ENCODE results near the gene NHERF2. TPM values are rescaled to one million over a fixed set of nuclear protein-coding genes. Genes with fewer than 3 reads are reported as not detected.

NHERF2 gene
- total RNA-seq: 98.1 and 182 TPM in 2 replicates

DNA sequence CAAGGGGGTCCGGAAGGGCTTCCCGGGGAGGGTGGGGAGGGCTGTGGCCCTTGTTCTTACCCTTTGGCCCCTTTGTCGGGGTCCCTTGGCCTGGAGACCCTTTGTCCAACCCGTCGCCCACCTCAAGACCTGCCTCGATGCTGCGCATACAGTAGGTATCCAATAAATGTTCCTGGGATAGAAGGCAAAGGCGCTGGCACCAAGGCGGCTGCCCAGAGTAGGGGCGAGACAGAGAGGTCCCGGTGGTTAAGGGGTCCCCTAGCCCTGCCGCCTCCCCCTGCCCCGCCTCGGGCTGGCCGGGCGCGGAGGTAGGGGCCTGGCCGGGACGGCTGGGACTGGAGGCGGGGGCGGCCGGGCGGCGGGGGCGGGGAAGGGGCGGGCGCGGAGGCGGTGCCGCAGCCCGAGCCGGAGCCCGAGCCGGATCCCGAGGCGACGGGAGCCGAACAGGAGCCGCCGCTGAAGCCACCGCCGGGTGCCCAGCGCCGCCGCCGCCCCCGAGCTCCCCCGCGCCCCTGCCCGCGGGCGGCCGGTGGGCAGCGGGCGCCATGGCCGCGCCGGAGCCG, at the start of gene NHERF2:
TSS of gene NHERF2 (plus strand) at position 442 of the 563 bp plus-strand sequence. CDS start at position 546, 104 bp downstream.

GRCh38 chr16:1981398-1981836, 45.3 kb upstream of the NHERF2 start, which contains the start of gene NOXO1:
Gene NOXO1, minus strand, starts transcription at chr16:1981469. Its CDS starts 290 bp downstream, at chr16:1981179.

DNA sequence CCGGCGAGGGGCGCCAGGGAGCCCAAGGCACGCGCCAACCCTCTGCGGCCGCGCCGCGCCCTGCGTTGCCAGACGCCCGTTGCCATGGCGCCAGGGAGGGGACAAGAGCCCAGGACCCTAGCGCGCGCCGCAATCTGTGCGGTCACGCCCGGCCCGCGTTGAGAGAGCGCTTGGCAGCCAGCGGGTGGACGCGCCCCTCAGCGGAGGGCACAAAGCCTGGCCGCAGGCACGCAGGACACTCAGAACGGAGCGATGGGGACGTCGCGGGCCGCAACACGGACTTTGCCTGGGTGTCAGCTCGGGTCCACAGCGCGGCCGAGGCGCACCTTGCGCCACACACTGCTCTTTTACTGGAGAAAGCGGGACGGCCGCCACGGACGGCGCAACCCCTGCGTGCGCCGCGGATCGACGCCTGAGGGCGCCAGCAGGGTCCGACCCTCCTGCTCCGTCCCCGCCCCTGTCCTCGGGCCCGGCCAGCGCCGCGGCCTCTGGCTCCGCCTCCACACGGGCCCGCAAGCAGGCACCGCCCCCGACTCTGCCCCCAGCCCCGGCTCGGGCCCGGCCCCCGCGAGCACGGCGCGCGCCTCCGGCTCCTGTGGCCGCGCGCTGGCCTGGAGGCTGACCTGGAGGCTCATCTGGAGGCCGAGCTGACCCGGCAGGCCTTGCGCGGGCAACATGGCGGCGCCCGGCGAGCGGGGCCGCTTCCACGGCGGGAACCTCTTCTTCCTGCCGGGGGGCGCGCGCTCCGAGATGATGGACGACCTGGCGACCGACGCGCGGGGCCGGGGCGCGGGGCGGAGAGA, 43.0 kb upstream of the NHERF2 start, which contains the start of gene GFER:
TSS of gene GFER (plus strand) at position 650 of the 803 bp plus-strand sequence. CDS start at position 676, 26 bp downstream.

DNA sequence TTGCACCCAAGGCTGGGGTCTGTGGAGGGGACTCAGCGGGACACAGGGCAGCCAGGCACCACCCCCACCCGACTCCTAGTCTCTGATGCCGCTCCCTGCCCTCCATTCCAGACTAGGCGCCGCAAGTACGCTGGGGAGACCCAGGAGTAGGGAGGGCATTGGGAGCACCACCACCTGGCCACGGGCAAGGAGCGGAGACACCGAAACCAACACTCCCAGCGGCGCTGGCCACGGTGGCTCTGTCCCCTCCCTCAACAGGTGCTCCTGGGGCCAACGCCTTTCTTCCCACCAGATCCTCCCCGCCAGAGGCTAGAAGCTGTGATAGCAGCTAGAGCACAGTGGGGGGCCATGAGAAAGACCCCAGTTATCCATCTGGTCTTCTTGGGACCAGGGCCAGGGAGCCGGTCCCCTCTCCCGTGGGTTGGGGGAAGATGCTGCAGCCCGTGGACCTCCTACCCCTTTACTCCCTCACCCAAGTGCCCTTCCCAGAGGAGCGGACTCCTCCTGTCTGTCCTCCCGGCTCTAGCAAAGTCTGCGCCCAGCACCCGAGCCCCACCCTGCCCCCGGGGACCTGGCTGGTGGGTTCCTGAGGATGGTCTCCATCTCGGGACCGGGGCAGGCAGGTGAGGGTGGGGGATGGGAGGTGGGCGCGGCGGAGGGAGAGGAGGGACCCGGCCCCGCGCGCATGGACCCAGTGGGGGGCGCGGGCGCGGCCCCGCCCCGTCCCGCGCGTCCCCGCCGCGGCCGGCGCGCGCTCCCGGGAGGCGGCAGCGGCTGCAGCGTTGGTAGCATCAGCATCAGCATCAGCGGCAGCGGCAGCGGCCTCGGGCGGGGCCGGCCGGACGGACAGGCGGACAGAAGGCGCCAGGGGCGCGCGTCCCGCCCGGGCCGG, 37.2 kb upstream of the NHERF2 start, which contains the start of gene SYNGR3:
TSS of gene SYNGR3 (plus strand) at position 762 of the 892 bp plus-strand sequence. CDS start 133 bp downstream, outside the sequence.

GRCh38 chr16:2009791-2010510, 16.8 kb upstream of the NHERF2 start, which contains the start of gene ZNF598:
Gene ZNF598, minus strand, starts transcription at chr16:2009821.

DNA sequence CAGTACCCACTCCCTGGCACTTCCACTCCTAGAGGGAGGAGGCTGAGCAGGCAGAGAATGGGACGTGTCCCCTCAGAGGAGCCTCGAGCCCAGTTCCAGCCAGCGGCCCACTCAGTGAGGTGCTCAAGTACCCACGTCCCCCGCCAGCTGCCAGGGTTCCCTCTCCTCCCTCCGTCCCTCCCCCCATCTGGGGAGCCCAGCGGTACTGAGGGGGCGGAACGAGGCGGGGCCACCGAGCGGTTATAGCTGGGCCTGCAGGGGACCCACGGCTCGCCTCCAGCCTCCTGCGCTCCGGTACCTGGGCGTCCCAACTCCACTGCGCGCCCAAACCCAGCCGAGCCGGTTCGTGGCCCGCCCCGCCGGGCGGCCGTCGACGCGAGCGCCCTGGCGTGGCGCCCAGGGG, 7.2 kb upstream of the NHERF2 start, which contains the start of gene NPW:
TSS of gene NPW (plus strand) at position 268 of the 403 bp plus-strand sequence.

DNA sequence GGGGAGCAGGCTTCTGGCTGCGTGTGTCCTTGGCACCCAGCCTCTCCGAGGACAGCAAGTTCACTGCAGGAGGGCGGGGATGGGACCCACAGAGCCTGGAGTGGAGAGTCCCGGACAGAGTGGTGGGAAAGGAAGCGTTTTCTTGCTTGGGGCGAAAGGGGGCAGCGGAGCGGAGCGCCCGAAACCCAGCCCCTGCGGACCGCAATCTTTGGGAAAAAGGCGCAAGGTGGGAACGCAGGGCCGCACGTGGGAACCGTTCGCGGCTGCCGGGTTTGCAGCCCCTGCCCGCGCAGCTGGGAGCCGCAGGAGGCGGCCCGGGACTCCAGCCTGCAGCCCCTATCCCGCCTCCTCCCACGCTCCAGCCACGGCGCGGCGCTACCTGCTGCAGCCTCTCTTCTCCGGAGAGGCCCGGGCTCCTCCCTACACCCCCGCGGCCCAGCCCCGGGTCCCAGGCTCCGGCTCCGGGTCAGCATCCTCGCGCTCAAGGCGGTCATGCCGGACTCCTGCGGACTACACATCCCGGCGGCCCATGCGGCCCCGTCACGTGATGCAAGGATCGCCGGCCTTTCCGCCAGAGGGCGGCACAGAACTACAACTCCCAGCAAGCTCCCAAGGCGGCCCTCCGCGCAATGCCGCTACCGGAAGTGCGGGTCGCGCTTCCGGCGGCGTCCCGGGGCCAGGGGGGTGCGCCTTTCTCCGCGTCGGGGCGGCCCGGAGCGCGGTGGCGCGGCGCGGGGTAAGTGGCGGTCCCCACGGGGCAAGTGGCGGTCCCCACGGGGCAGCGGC, 20.8 kb downstream of the NHERF2 start, which contains the start of the genes NTHL1 and TSC2:
TSS of gene NTHL1 (minus strand) at position 505 of the 786 bp plus-strand sequence. CDS start at position 494, 11 bp downstream.
TSS of gene TSC2 (plus strand) at position 656 of the 786 bp plus-strand sequence. CDS start 631 bp downstream, outside the sequence.

Other genes starting within 250 kb of the NHERF2 start
- gene SPSB3, start 244.3 kb upstream of the NHERF2 start, total RNA-seq: 24.2 and 25.4 TPM in 2 replicates
- gene NUBP2, start 243.9 kb upstream of the NHERF2 start, total RNA-seq: 45.8 and 63.5 TPM in 2 replicates
- under 0.01 and 0.06 TPM in 2 replicates for gene IGFALS, start 233.2 kb upstream of the NHERF2 start, total RNA-seq
- gene HAGH, start 200.1 kb upstream of the NHERF2 start, total RNA-seq: 59.3 and 85.5 TPM in 2 replicates
- gene FAHD1, start 199.7 kb upstream of the NHERF2 start, total RNA-seq: 47.1 and 74.9 TPM in 2 replicates
- gene MEIOB, start 154.7 kb upstream of the NHERF2 start, total RNA-seq: not detected in 2 replicates
- gene HS3ST6, start 108.5 kb upstream of the NHERF2 start, total RNA-seq: not detected in 2 replicates
- gene MSRB1, start 83.7 kb upstream of the NHERF2 start, total RNA-seq: 6.3 and 6.4 TPM in 2 replicates
- not detected in 2 replicates for gene RPL3L, start 72.2 kb upstream of the NHERF2 start, total RNA-seq
- 259 and 267 TPM in 2 replicates for gene NDUFB10, start 67.4 kb upstream of the NHERF2 start, total RNA-seq
- gene RPS2, start 62.1 kb upstream of the NHERF2 start, total RNA-seq: 1,947 and 2,136 TPM in 2 replicates
- not detected in 2 replicates for gene RNF151, start 60.0 kb upstream of the NHERF2 start, total RNA-seq
- gene TBL3, start 54.8 kb upstream of the NHERF2 start, total RNA-seq: 29.7 and 32.4 TPM in 2 replicates
- 0.12 and 0.13 TPM in 2 replicates for gene NOXO1, start 45.4 kb upstream of the NHERF2 start, total RNA-seq
- gene GFER, start 42.7 kb upstream of the NHERF2 start, total RNA-seq: 9.9 and 11.2 TPM in 2 replicates
- 0.66 and 0.99 TPM in 2 replicates for gene SYNGR3, start 36.9 kb upstream of the NHERF2 start, total RNA-seq
- gene ZNF598, start 17.1 kb upstream of the NHERF2 start, total RNA-seq: 9.6 and 12.3 TPM in 2 replicates
- gene NPW, start 7.1 kb upstream of the NHERF2 start, total RNA-seq: 0.06 and 0.13 TPM in 2 replicates
- 40.6 and 59.2 TPM in 2 replicates for gene NTHL1, start 20.9 kb downstream of the NHERF2 start, total RNA-seq
- 44.3 and 53.0 TPM in 2 replicates for gene TSC2, start 21.1 kb downstream of the NHERF2 start, total RNA-seq
- 131 and 144 TPM in 2 replicates for gene PKD1, start 109.0 kb downstream of the NHERF2 start, total RNA-seq
- 2.0 and 2.4 TPM in 2 replicates for gene RAB26, start 121.7 kb downstream of the NHERF2 start, total RNA-seq
- gene TRAF7, start 128.9 kb downstream of the NHERF2 start, total RNA-seq: 42.0 and 44.8 TPM in 2 replicates
- under 0.01 and 0.40 TPM in 2 replicates for gene CASKIN1, start 169.7 kb downstream of the NHERF2 start, total RNA-seq
- gene MLST8, start 178.6 kb downstream of the NHERF2 start, total RNA-seq: 11.3 and 16.8 TPM in 2 replicates
- gene BRICD5, start 184.0 kb downstream of the NHERF2 start, total RNA-seq: 1.2 and 1.7 TPM in 2 replicates
- gene PGP, start 187.9 kb downstream of the NHERF2 start, total RNA-seq: 7.0 and 12.2 TPM in 2 replicates
- 22.6 and 29.9 TPM in 2 replicates for gene E4F1, start 196.7 kb downstream of the NHERF2 start, total RNA-seq
- 0.31 and 1.1 TPM in 2 replicates for gene DNASE1L2, start 209.5 kb downstream of the NHERF2 start, total RNA-seq
- gene ECI1, start 224.7 kb downstream of the NHERF2 start, total RNA-seq: 19.9 and 28.1 TPM in 2 replicates
- gene RNPS1, start 241.2 kb downstream of the NHERF2 start, total RNA-seq: 47.2 and 47.3 TPM in 2 replicates